Activated CD4-positive, CD25-positive, alpha-beta regulatory T cell treated with anti-CD3 and anti-CD28 coated beads, Interleukin-2, amount 50 U/mL, for 72 hours (primary cell): ENCODE results near the gene DEAF1.

Experiments
- DNase-seq: peaks from one replicate; pipeline ENCODE4 v3.0.0; 2021

Gene DEAF1

GRCh38 chr11:620935-621814 is 73.8 kb downstream of the DEAF1 start:
- no peak for DNase-seq

- no peak for DNase-seq
Observed at GRCh38 chr11:620201-620600, 74.8 kb downstream of the DEAF1 start.

DNA sequence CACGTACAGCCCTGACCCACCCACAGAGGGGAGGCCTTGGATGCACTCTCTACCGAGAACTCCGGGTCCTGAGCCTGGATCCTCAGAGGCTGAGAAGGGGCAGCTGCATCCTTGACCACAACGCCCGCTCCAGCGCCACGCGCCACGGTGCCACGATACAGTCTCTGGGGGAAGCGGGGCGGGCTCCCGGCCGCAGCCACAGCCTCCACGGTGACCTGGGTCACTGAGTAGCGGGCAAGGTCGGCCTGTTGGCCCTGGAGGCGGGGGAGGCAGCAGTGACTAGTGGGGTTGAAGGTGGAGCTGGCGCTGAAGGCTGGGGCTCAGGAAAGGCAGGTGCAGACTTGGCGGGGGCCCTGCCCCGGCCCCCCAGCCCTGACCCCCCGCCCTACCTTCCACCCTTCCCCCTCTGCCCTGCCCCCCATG is 75.4 kb downstream of the DEAF1 start:
- no peak for DNase-seq

DNA sequence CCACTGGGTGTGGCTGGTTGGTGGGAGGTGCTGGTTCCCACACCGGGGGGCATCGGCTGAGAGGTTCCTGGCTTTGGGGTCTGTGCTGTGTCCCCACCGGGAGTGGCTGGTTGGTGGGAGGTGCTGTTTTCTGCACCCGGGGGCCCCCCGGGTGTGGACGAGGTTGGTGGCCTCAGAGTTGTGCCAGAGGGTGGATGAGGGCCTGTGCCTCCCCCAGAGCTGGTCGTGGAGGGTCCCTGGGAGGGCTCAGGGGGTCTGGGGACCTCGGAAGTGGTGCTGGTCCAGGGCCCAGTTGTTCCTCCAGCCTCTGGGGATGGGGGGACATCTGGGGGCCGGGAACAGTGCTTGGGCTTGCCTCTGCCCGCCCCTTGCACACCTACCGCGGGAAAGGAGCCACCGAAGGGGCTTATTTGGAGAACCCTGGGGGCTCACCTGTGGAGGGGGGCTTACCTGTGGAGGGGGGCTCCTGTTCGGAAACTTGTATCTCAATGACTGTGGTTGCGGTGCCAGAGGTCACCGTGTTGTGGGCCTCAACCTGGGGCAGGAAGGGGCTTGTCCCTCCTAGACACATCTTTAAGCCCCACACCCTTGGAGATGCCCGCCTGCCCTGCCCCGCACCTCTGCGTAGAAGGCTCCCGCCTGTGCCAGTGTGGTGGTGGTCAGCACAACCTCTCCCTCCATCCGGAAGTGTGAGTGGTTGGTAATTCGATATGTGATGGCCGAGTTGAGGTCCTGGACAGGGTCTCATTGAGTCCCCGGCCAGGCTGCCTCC is 76.0 kb downstream of the DEAF1 start:
- DNase-seq = no peak

DNA sequence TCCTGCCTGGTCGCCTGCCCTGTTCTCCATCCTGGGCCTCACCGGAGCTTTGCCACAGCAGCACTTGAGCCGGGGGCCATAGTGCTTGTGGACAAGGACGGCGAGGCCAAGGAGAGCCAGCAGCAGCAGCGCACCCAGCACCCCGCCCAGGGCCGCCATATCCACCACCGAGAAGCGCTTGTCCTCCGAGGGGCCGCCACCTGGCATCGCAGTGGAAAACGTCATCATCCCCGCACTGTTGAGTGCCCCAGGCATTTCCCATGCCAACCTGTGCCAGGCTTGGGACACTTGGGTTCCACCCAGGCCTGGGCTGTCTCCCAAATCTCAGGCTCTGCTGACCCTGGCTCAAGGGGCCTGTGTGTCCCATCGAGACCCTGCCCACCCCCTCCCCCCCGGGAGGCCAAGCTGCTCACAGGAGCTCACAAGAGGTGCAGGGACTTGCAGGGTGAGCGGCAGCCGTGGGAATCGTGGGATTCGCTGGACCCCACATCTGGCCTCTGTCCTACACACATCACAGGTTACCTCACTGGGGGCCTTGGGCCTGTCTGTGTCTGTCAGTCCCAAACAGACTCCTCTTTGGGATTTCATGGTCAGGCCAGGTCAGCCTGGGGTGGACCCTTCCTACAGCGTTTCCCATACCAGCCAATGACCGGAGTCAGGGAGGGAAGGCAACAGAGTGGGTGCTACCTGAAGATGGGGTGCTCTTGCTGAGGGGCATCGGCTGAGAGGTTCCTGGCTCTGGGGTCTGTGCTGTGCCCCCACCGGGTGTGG is 76.9 kb downstream of the DEAF1 start:
- no peak for DNase-seq

DNA sequence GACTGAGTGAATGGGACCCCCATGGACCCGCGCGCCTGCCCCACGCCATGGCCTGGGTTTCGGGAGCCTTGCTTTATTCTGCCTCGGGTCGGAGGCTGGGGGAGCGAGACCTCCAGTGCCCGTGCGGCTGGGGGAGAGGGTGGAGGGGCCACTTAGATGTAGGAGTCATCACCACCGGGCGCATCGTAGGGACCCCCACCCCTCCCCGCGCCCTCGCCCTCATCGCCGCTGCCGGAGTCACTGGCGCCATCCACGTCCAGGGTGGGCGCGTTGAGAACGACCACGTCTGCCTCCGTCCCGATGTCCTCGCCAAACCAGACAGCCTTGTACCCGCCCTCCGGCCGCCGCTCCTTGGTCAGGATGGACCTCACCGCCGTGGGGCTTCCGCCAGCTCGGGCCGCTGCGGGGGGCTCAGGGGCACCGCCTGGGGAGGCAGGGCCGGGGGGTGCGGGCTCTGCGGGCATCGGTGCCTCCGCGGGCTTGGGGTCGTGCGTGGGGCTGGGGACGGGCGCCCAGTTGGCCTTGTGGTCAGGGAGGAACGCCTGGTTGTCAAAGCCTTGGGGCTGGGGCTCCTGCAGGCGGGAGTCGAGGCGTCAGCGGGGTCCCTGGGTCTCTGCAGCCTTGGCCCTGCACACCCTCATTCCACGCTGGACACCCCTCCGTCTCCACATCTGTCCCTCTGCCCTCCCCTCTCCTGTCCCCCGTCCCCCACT is 77.7 kb downstream of the DEAF1 start:
- DNase-seq = no peak

DNA sequence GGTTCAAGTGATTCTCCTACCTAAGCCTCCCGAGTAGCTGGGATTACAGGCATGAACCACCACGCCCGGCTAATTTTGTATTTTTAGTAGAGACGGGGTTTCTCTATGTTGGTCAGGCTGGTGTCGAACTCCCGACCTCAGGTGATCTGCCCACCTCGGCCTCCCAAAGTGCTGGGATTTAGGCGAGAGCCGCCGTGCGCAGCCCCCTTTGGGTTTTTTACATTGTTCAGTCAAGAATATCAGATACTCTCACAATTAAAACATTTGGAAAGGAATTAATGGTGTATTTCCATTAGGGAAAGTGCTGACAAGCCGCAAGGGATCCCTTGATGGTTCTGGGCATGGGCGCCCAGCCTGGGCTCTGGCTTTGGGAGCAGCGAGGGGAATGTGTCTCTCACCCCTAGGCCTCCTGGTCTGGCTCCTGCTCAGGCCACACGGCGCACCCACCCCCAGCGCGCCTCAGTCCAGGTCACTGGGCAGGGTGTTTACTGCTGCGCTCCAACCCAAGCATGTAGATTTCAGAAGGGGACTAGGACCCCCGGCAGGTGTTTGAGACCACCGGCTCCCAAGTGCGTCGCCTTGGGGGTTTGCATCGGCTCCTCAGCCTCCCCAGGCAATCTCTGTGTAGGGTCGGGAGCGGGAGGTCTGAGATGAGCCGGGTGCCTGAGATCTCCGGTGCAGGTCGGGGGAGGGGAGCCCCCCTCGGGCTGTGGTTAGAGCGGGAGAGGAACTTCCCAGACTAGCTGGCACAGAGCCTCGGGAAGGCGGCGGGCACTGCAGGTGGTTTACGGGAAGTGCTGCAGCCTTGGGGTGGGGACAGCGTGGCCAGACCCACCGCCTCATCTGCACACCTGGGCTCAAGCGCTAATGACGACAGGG is 78.5 kb downstream of the DEAF1 start:
- no peak for DNase-seq

- peak; percentile 88 for DNase-seq
Observed at GRCh38 chr11:615504-616319, 79.3 kb downstream of the DEAF1 start, which contains the start of gene IRF7. Gene IRF7 (minus strand): TSS chr11:615950. CDS start chr11:615364, 586 bp downstream.

DNA sequence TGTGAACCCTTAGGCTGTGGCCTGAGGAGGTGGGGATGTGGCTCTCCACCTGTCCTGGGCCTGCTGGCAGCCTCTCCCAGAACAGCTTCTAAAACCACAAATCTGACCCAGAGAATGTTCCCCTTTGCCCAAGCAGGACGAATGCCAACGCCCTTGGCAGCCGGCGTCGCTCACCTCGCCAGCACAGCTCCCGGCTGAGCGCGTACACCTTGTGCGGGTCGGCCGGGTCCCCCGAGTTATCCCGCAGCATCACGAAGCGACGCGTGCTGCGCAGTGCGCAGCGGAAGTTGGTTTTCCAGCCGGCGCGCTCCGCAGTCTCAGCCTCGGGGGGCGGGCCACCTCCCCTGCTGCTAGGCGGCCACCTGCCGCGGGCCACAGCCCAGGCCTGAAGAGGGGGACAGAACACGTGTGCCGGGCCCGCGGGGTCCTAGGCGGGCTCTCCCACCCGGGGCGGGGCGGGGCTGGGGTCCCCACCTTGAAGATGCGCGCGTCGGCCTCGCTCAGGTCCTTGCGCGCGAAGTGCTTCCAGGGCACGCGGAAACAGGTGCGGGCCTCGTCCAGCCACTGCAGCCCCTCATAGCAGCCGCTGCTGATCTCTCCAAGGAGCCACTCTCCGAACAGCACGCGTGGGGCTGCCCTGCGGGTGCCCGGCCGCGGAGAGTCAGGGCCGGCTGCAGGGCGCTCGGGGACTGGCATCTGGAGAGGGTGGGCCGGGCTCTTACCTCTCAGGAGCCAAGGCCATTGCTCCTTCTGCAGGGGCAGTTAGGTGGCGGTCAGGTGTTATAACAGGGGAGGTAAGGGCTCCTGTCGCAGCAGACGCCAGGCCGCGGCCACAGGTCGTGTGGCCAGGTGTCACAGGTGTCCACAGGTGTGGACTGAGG is 80.2 kb downstream of the DEAF1 start:
- DNase-seq = no peak

DNA sequence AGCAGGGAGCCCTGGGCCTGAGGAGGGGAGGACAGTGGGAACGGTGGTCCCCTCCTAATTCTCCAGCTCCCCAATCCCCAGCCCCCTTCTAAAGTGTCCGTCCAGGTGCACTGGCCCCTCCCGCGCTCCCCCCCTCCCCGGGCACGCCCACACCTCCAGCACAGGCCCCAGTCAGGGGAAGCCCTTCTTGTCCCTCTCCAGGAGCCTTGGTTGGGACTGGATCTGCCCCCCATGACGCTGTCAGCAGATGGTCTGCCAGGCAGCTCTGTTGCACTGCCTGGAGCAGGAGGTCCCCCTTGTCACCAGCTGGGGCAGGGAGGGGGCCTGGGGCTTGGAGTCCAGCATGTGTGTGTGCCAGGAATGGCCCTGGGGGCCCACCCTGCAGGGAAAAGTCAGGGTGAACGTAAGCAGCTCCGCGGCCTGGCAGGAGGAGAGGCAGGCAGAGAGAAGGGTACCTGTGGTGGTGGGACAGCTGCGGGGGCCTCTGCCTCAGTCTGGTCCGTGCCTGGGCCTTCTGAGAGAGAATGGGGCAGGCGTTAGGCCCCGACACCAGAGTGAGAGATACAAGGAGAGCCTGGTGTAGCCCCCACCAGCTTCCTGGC is 80.9 kb downstream of the DEAF1 start:
- DNase-seq = no peak

- DNase-seq = peak; percentile 79
Observed at GRCh38 chr11:613369-613968, 81.6 kb downstream of the DEAF1 start.

GRCh38 chr11:612961-613300 is 82.1 kb downstream of the DEAF1 start:
- no peak for DNase-seq

DNA sequence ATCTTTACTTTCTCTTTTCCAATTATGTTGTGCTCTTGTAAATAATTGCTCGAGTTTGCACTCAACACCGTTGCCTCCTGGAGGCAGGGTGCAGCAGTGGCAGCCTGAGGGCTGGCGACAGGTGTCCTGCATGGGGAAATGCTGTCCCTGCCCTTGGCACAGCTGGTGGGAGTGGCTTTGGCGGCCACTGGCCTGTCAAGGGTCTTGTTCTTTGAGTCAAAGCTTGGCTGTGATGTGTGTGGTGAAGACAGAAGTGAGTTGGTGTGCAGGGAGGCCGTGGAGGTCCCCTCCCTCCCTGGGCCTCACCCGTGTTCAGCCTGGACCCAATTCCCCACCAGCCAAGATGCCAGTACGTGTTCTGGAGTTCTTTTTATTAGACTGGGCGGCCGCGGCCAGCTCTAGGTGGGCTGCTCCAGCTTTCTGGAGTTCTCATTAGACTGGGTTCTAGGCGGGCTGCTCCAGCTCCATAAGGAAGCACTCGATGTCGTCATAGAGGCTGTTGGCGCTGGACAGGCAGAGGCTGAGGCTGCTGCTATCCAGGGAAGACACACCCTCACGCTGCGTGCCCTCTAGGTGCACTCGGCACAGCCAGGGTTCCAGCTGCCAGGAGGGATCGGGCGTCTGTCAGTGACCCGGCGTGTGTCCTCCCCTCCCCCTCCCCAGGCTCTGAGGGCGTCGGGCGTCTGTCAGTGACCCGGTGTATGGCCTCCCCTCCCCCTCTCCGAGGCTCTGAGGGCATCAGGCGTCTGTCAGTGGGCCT is 82.6 kb downstream of the DEAF1 start:
- DNase-seq = no peak

GRCh38 chr11:611001-611996 is 83.7 kb downstream of the DEAF1 start:
- no peak for DNase-seq

DNA sequence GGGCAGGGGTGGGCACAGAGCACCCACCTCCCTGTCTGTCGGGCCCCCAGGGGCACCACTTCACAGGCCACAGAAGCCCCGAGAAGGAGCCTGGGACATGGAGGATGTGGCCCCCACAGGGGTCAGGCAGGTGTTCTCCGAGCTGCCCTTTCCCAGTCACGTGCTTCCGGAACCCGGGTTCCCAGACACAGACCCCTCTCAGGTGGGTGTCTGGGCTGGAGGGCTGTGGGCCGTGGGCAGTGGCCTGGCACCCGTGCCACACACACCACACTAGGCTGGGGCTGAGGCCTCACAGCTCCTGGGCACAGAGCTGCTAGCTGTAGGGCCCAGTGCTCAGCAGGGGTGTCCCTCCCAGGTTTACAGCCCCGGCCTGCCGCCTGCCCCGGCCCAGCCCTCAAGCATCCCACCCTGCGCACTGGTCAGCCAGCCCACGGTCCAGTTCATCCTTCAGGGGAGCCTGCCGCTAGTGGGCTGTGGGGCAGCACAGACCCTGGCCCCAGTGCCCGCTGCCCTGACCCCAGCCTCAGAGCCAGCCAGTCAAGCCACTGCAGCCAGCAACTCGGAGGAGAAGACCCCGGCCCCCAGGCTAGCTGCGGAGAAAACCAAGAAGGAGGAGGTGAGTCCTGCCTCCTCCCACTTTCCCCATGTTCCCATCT is 84.7 kb downstream of the DEAF1 start:
- DNase-seq = no peak

GRCh38 chr11:609341-609811 is 85.6 kb downstream of the DEAF1 start:
- no peak for DNase-seq
